Thyroid gland (tissue), 4 donors: ENCODE measurements around the gene OXNAD1. TPM values are rescaled to one million over a fixed set of nuclear protein-coding genes. Genes with fewer than 3 reads are reported as not detected.

Source experiments
- DNase-seq, 2 donors: peaks; one replicate each; pipeline ENCODE4 v3.0.0-alpha.2; 2019
- H3K27ac ChIP-seq, 3 donors: fragments of 200-600 bp; sonication (generic); 1 replicate in 2 of 3; 2 replicates in 1 of 3; pipeline ENCODE4 v1.5.1; 2016 to 2019; ENCODE audit warnings: mild to moderate bottlenecking in 1 of 3, moderate library complexity in 1 of 3
- H3K27me3 ChIP-seq: fragments of 200-600 bp; sonication (generic); one replicate; pipeline ENCODE4 v1.5.1; 2019
- H3K36me3 ChIP-seq, 2 donors: fragments of 200-600 bp; sonication (generic); one replicate each; pipeline ENCODE4 v1.5.1; 2016 to 2019
- H3K4me1 ChIP-seq, 2 donors: fragments of 200-600 bp; sonication (generic); one replicate each; pipeline ENCODE4 v1.5.1; 2017 to 2019
- H3K4me3 ChIP-seq, 3 donors: fragments of 200-600 bp; sonication (generic); replicated peaks in 1 of 3; 1 replicate in 2 of 3; 2 replicates in 1 of 3; pipeline ENCODE4 v1.5.1; 2016; ENCODE audit warnings: mild to moderate bottlenecking in 1 of 3
- H3K9me3 ChIP-seq: fragments of 200-600 bp; sonication (generic); one replicate; pipeline ENCODE4 v1.5.1; 2017
- POLR2A ChIP-seq, 2 donors: fragments of 450-650 bp; IDR thresholded peaks; one replicate each; pipeline ENCODE4 v1.6.1; 2017; ENCODE audit warnings: antibody characterized with exemption in 2 of 2, mild to moderate bottlenecking in 2 of 2, moderate library complexity in 1 of 2
- WGBS, 2 donors: methylation state at CpG; one replicate each; pipeline ENCODE4 v1.1.5; 2017; 5-methylcytosine and 5-hydroxymethylcytosine counted together
- intact Hi-C: fragments of 100-400 bp; cut with DNase I; formaldehyde crosslinking; loops from one replicate; pipeline ENCODE4 v1.15.1; 2023
- total RNA-seq, 4 donors: library from RNA; depleted of rRNA; stranded (reverse); fragments of >200 nt; gene quantifications; one replicate each; pipeline ENCODE4 v1.2.3, GENCODE V29; 2016
- TF ChIP-seq, protein P1 (sequence below), 6 experiments: fragments of 200-600 bp in 3 of 6; fragments of 450-650 bp in 3 of 6; sonication (generic) in 3 of 6; IDR thresholded peaks; one replicate each; pipeline ENCODE4 v1.5.1; 2016 to 2019; ENCODE audit warnings: antibody characterized with exemption in 6 of 6, mild to moderate bottlenecking in 2 of 6, inconsistent platforms in 1 of 6, moderate library complexity in 1 of 6

Gene OXNAD1
- total RNA-seq, 4 donors from 2014 or later: 22.3 to 34.0 (median 27.4) TPM

- TF ChIP-seq POLR2A (IDR thresholded peaks at IDR 0.05): no peak
- TF ChIP-seq, protein P1, sequence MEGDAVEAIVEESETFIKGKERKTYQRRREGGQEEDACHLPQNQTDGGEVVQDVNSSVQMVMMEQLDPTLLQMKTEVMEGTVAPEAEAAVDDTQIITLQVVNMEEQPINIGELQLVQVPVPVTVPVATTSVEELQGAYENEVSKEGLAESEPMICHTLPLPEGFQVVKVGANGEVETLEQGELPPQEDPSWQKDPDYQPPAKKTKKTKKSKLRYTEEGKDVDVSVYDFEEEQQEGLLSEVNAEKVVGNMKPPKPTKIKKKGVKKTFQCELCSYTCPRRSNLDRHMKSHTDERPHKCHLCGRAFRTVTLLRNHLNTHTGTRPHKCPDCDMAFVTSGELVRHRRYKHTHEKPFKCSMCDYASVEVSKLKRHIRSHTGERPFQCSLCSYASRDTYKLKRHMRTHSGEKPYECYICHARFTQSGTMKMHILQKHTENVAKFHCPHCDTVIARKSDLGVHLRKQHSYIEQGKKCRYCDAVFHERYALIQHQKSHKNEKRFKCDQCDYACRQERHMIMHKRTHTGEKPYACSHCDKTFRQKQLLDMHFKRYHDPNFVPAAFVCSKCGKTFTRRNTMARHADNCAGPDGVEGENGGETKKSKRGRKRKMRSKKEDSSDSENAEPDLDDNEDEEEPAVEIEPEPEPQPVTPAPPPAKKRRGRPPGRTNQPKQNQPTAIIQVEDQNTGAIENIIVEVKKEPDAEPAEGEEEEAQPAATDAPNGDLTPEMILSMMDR (IDR thresholded peaks at IDR 0.05): no peak
- no peak for DNase-seq
- intact Hi-C loops: no loop called here
- no peaks in the 10 kb centered on the region for H3K9me3 ChIP-seq
- peaks cover 0 to 5% of the 10 kb centered on the region in 2 donors for H3K36me3 ChIP-seq
- H3K27me3 ChIP-seq: no peaks in the 10 kb centered on the region
- 94 to 95% methylated on average over 3 of the region's 3 CpGs for WGBS, 2 donors
- no peak overlapping the region for H3K4me3 ChIP-seq
- H3K4me1 ChIP-seq: peaks cover 24 to 30% of the 10 kb centered on the region in 2 donors
- peak overlapping the region; percentile 82 to 95 (median 90) for H3K27ac ChIP-seq
Observed at GRCh38 chr3:16320711-16321110, 55.7 kb downstream of the OXNAD1 start.

DNA sequence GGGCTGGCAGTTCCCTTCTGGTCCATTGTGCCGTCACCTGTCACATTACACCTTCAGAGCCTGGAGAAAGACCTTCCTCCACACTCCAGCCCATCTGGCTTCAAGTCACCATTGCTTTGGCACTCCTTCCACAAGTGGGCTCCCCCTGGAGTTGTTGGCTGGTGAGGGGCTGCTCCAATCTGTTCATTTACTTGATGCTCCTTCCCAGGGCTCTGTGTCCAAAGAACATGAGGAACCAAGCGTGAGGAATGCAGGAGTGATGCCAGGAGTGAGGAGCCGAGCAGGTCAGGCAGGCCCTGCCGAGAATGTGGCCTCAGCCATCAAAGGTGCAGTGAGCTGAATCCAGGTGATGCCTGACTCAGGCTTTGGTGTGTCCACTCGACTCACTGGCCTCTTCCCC is 57.2 kb downstream of the OXNAD1 start:
- Histone ChIP-seq H3K4me3 (no peak overlapping the region), H3K27me3 (no peaks in the 10 kb centered on the region), H3K36me3 (no peaks in the 10 kb centered on the region), H3K9me3 (no peaks in the 10 kb centered on the region), H3K4me1 (peaks cover 24 to 30% of the 10 kb centered on the region in 2 donors), H3K27ac (peak overlapping the region; percentile 82 to 95 (median 93))
- peak in 1 of 2 donors; percentile 50 for TF ChIP-seq POLR2A (IDR thresholded peaks at IDR 0.05)
- TF ChIP-seq, protein P1 (IDR thresholded peaks at IDR 0.05): peak in 2 of 6 experiments; percentile 4 to 46
- intact Hi-C loops: no loop called here
- 48 to 67% methylated on average over 1 to 5 of the region's 5 CpGs for WGBS, 2 donors
- peak; percentile 98 for DNase-seq

DNA sequence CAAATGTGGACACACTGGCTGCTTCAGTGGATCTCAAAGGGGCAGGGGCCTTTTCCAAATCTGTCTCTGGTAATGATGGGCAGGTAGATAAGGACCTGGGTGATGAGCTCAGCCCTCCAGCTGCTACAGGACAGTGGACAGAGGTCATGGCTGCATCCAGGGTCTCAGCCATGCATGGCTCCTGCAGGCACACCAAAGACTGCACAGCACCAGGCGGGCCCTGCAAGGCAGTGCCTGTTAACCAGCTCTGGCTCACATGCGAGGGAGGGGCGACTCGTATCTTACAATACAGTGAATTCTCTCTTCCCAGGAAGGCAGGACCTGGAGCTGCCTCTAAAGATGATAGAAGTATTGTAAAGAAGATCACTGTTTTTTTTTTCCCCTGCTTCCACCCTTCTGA is 58.7 kb downstream of the OXNAD1 start:
- Histone ChIP-seq H3K4me1 (peaks cover 29 to 35% of the 10 kb centered on the region in 2 donors), H3K4me3 (no peak overlapping the region), H3K9me3 (no peaks in the 10 kb centered on the region), H3K27ac (peak overlapping the region; percentile 93 to 95 (median 93)), H3K27me3 (no peaks in the 10 kb centered on the region), H3K36me3 (no peaks in the 10 kb centered on the region)
- no peak for DNase-seq
- intact Hi-C loops: no loop called here
- 95 to 96% methylated on average over 4 of the region's 4 CpGs for WGBS, 2 donors
- TF ChIP-seq POLR2A (IDR thresholded peaks at IDR 0.05): no peak
- TF ChIP-seq, protein P1 (IDR thresholded peaks at IDR 0.05): no peak

DNA sequence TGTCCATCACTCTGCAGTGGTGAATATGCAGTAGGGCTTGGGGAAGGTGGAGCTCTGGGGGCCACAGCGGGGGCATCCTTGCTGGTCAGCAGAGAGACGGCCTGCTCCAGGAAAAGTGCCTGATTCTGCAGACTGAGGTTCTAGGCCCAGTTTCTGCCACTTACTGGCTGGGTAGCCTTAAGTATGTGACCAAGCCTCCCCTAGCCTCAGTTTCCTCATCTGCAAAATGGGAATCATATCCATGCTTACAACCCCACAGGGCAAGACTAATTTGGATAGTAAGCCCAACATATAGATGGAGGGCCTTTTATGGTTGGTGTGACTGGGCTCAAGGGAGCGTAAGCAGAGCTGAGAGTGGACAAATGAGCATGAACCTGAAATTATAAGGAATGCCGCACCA is 60.8 kb downstream of the OXNAD1 start:
- intact Hi-C loops: no loop called here
- no peak for DNase-seq
- H3K4me1 ChIP-seq: peaks cover 36 to 42% of the 10 kb centered on the region in 2 donors
- no peak overlapping the region for H3K27ac ChIP-seq
- H3K9me3 ChIP-seq: no peaks in the 10 kb centered on the region
- TF ChIP-seq, protein P1 (IDR thresholded peaks at IDR 0.05): no peak
- no peak for TF ChIP-seq POLR2A (IDR thresholded peaks at IDR 0.05)
- H3K4me3 ChIP-seq: no peak overlapping the region
- no peaks in the 10 kb centered on the region for H3K36me3 ChIP-seq
- WGBS, 2 donors: 89 to 97% methylated on average over 3 to 4 of the region's 4 CpGs
- no peaks in the 10 kb centered on the region for H3K27me3 ChIP-seq

DNA sequence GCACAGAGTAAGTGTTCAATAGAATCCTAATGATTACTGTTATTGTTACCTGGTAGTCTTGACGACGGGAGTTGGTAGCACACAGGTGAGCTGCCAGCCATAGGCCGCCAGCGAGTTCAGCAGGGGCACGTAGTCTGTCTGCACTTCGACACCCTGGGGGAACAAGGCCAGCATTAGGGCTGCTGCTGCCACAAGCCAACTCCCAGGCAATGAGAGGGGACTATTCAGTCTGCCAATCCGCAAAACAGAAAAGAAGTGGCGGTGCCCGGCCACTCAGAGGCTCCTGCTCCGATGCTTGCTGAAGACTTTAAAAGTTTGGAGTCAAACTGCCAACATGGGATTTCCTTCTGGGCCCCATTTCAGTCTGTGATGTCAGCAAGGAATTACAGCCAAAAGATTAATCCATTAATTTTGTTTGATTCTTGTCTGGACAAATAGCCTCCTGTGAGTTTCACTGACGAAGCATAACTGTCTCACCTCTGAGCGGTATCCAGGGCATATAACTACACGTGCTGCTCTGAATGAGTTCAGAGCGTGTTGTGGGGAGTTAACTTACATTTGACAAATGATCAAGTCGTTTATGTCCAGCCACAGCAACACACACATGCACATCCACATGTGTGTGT is 61.8 kb downstream of the OXNAD1 start:
- Histone ChIP-seq H3K27me3 (no peaks in the 10 kb centered on the region), H3K4me3 (no peak overlapping the region), H3K36me3 (no peaks in the 10 kb centered on the region), H3K9me3 (no peaks in the 10 kb centered on the region), H3K4me1 (peaks cover 26 to 36% of the 10 kb centered on the region in 2 donors), H3K27ac (no peak overlapping the region)
- TF ChIP-seq POLR2A (IDR thresholded peaks at IDR 0.05): no peak
- TF ChIP-seq, protein P1 (IDR thresholded peaks at IDR 0.05): no peak
- WGBS, 2 donors: 82 to 86% methylated on average over 15 of the region's 15 CpGs
- intact Hi-C loops: no loop called here
- peak in 1 of 2 donors; percentile 27 for DNase-seq
